ENCODE results near the gene CEP44. TPM values are rescaled to one million over a fixed set of nuclear protein-coding genes. Genes with fewer than 3 reads are reported as not detected.
"Not testable (repeated sequence)": the region's sequence is repeated elsewhere in the genome, so short reads cannot be mapped to it uniquely, and the experiment has no call there.

Gene CEP44
- total and polyA plus RNA-seq, 5 donors = 8.2 to 20.0 (median 19.3) TPM

DNA sequence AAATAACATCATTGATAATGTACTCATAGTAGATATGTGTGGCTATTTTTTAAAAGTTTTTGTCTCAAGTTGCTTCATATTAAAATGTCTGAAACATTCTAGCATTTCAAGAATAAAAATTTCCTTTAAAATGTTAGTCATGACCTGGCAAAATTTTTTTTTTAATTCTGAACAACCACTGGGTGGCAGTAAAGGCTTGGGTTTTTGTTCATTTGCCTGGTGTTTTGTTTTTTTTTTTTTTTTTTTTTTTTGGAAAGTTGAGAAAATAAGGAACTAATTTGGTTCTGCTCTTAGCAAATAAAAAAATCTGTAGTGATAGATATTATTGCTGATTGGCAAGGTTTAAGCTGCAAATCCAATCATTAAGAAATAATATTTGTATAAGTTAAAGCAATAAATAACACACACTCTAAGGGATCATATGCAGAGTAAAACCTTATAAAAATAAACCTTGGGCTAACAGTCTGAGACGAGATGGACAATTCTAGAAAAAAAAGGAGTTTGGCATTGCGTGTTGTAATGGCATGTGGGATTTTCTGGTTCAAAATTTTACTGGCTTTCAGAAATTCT lies 81.4 kb downstream of the CEP44 start:
- WGBS = 15% methylated on average over 2 of the region's 2 CpGs
- intact Hi-C loops (cut with DNase I) = loop anchor here in 2 of 4 donors (5.0 kb wide), 1 partner anchor 267 kb away; no protein-coding TSS in a partner anchor
- no peak for DNase-seq

DNA sequence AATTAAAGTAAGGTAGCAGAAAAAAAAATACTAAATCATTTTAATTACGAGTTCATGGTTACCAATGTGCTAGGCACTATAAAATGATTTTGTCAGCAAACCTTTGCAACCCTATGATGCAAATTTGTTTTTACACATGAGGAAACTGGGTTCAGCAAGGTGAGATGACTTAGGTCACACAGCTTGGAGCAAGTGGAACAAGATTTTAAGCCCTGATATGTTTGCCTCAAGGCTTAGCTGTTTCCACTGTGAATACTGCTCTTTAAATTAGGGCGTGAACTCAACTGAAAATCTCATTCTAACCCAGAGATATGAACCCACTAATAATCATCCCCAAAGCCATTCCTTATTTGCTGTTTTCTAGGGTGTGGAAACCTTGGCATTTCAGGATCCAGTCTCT lies 86.3 kb downstream of the CEP44 start:
- Histone ChIP-seq H3K9me3 (ENCODE audit: control insufficient read depth, low read length) (no peaks in the 10 kb centered on the region), H3K4me3 (ENCODE audit: low read length) (no peak overlapping the region), H3K27me3 (ENCODE audit: control insufficient read depth, insufficient read depth) (no peaks in the 10 kb centered on the region), H3K27ac (ENCODE audit: low read length) (no peak overlapping the region), H3K4me1 (ENCODE audit: control insufficient read depth, insufficient read depth, low read length) (no peaks in the 10 kb centered on the region)
- DNase-seq (no peak), ATAC-seq (no peak)
- WGBS = 85% methylated on average over 2 of the region's 2 CpGs
- intact Hi-C loops (cut with DNase I) = loop anchor here in 3 of 4 donors (5.0 kb wide), 2 partner anchors 262 to 267 kb away; no protein-coding TSS in a partner anchor

More for the DNA sequence above, 81.4 kb downstream of the CEP44 start:
- Histone ChIP-seq H3K4me1 (ENCODE audit: control insufficient read depth, insufficient read depth, low read length) (no peaks in the 10 kb centered on the region), H3K27me3 (ENCODE audit: control insufficient read depth, insufficient read depth) (no peaks in the 10 kb centered on the region), H3K4me3 (ENCODE audit: low read length) (no peak overlapping the region), H3K27ac (ENCODE audit: low read length) (no peak overlapping the region), H3K9me3 (ENCODE audit: control insufficient read depth, low read length) (no peaks in the 10 kb centered on the region)
- ATAC-seq = no peak

DNA sequence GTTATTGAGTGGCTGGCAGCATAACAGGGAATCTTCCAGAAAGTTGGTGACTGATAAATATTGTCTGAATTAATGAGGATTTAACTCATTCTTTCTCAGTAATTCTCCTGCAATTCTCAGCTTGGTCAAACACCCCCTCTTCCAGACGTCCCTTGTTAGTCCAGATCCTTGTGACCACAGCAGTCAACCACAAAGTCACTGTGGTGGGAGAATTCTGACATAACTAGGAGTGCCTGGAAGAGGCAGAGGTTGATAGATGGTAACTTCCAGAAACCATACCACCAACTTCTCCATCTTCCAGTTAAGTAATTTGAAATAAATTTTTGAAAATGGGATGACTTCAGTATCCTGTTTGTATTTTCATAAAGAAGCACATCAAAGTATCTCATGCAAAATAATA lies 90.1 kb downstream of the CEP44 start:
- 63% methylated on average over 1 of the region's 1 CpG for WGBS
- no peak overlapping the region for H3K27ac ChIP-seq (ENCODE audit: low read length)
- H3K4me1 ChIP-seq (ENCODE audit: control insufficient read depth, insufficient read depth, low read length) = no peaks in the 10 kb centered on the region
- no peak overlapping the region for H3K4me3 ChIP-seq (ENCODE audit: low read length)
- no peaks in the 10 kb centered on the region for H3K27me3 ChIP-seq (ENCODE audit: control insufficient read depth, insufficient read depth)
- DNase-seq = no peak
- intact Hi-C loops (cut with DNase I) = loop anchor here in 1 of 4 donors (5.0 kb wide), 1 partner anchor 263 kb away; no protein-coding TSS in a partner anchor
- ATAC-seq = no peak
- H3K9me3 ChIP-seq (ENCODE audit: control insufficient read depth, low read length) = no peaks in the 10 kb centered on the region

DNA sequence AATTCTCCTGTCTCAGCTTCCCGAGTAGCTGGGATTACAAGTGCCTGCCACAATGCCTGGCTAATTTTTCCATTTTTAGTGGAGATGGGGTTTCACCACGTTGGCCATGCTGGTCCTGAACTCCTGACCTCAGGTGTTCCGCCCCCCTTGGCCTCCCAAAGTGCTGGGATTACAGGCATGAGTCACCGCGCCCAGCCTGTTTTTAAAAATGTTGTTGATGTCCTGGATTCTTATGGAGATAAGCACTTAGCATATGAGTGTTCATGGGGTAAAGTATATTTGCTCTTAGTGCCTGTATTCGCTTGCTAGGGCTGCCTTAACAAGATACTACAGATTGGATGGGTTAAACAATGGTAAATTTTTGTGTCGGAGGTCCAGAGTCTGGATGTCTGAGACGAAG lies 91.7 kb downstream of the CEP44 start:
- ATAC-seq = no peak
- intact Hi-C loops (cut with DNase I) = no loop called here
- no peak for DNase-seq
- Histone ChIP-seq H3K9me3 (ENCODE audit: control insufficient read depth, low read length) (no peaks in the 10 kb centered on the region), H3K27ac (ENCODE audit: low read length) (no peak overlapping the region), H3K27me3 (ENCODE audit: control insufficient read depth, insufficient read depth) (no peaks in the 10 kb centered on the region), H3K4me3 (ENCODE audit: low read length) (no peak overlapping the region), H3K4me1 (ENCODE audit: control insufficient read depth, insufficient read depth, low read length) (no peaks in the 10 kb centered on the region)
- WGBS = 85% methylated on average over 8 of the region's 8 CpGs

DNA sequence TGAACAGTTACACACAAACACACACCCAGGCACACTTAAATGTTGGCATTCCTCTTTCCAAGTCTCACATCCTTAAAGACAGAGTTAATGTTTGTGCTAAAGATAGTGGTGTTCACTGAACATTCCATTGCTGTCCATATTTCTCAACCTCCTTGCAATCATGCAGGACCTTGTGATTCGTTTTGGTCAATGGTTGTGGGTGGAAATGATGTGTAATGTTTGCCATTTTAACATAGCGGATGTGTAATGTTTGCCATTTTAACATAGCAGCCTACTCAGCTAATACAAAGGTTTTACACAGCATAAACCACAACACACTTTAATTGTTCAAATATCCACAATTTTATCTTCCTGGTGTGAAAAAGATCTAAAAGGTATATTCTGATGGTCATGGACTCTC lies 93.9 kb downstream of the CEP44 start:
- ATAC-seq (no peak), DNase-seq (no peak)
- intact Hi-C loops (cut with DNase I) = no loop called here
- no peak overlapping the region for H3K4me3 ChIP-seq (ENCODE audit: low read length)
- H3K27me3 ChIP-seq (ENCODE audit: control insufficient read depth, insufficient read depth) = no peaks in the 10 kb centered on the region
- no peaks in the 10 kb centered on the region for H3K9me3 ChIP-seq (ENCODE audit: control insufficient read depth, low read length)
- WGBS = 69% methylated on average over 2 of the region's 2 CpGs
- no peak overlapping the region for H3K27ac ChIP-seq (ENCODE audit: low read length)
- H3K4me1 ChIP-seq (ENCODE audit: control insufficient read depth, insufficient read depth, low read length) = no peaks in the 10 kb centered on the region

DNA sequence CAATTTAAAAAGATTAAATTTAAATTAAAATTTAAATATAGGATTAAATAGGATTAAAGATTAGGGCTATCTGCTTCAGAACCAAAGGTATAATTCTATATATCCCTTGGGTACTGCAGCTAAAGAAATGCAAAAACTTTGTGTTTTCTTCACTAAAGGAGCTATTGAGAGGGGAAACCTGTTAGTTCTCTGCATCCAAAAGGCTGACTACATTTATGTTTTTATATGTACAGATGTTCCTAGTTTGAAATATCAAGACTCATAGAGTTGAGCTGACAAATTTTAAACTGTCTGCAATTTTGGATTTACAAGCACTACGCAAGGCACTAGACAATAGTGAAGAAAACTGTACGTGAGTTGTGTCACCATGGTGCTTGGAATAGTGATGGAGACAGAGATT lies 95.2 kb downstream of the CEP44 start:
- ATAC-seq (no peak), DNase-seq (no peak)
- Histone ChIP-seq H3K27ac (ENCODE audit: low read length) (no peak overlapping the region), H3K4me1 (ENCODE audit: control insufficient read depth, insufficient read depth, low read length) (no peaks in the 10 kb centered on the region), H3K9me3 (ENCODE audit: control insufficient read depth, low read length) (no peaks in the 10 kb centered on the region), H3K4me3 (ENCODE audit: low read length) (no peak overlapping the region), H3K27me3 (ENCODE audit: control insufficient read depth, insufficient read depth) (no peaks in the 10 kb centered on the region)
- intact Hi-C loops (cut with DNase I) = no loop called here
- 84% methylated on average over 2 of the region's 2 CpGs for WGBS

DNA sequence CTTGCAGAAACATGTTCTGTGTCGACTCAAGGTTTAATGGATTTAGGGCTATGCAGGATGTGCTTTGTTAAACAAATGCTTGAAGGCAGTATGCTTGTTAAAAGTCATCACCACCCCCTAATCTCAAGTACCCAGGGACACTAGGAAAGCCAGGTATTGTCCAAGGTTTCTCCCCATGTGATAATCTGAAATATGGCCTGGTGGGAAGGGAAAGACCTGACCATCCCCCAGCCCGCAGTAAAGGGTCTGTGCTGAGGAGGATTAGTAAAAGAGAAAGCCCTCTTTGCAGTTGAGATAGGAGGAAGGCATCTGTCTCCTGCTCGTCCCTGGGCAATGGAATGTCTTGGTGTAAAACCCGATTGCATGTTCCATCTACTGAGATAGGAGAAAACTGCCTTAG lies 96.5 kb downstream of the CEP44 start:
- H3K4me1 ChIP-seq (ENCODE audit: control insufficient read depth, insufficient read depth, low read length); intact Hi-C loops (cut with DNase I); H3K4me3 ChIP-seq (ENCODE audit: low read length); H3K9me3 ChIP-seq (ENCODE audit: control insufficient read depth, low read length); H3K27me3 ChIP-seq (ENCODE audit: control insufficient read depth, insufficient read depth); ATAC-seq; H3K27ac ChIP-seq (ENCODE audit: low read length); DNase-seq: not testable (repeated sequence)
- 57% methylated on average over 4 of the region's 4 CpGs for WGBS

DNA sequence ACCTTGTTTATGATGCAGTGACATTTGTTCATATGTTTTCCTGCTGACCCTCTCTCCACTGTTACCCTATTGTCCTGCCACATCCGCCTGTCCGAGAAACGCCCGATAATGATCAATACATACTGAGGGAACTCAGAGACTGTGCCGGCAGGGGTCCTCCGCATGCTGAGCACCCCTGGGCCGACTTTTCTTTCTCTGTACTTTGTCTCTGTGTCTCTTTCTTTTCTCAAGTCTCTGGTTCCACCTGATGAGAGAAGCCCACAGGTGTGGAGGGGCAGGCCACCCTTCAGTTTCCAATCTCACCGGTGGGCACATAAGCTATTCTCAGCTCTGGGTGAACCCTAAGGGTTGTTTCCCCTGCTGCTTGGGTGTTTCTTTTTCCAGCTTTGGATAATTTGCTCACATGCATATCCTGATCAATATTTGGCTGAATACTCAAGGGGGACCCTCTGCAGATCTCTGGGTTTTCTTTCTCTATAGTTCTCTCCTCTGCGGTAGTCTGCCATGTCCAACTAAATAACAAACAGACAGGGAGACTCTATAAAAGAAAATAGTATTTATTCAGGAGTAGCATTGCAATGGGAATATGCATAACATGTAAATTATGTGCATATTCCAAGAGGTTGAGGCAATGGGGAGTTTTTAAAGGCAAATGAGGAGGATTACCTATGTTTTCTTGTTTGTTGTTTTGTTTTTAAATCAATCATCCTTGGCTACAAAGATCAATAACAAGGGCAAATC lies 97.2 kb downstream of the CEP44 start:
- H3K4me1 ChIP-seq (ENCODE audit: control insufficient read depth, insufficient read depth, low read length) = no peaks in the 10 kb centered on the region
- ATAC-seq (no peak), DNase-seq (no peak)
- H3K27me3 ChIP-seq (ENCODE audit: control insufficient read depth, insufficient read depth) = no peaks in the 10 kb centered on the region
- no peaks in the 10 kb centered on the region for H3K9me3 ChIP-seq (ENCODE audit: control insufficient read depth, low read length)
- H3K27ac ChIP-seq (ENCODE audit: low read length) = no peak overlapping the region
- intact Hi-C loops (cut with DNase I) = no loop called here
- WGBS = 70% methylated on average over 9 of the region's 9 CpGs
- no peak overlapping the region for H3K4me3 ChIP-seq (ENCODE audit: low read length)

DNA sequence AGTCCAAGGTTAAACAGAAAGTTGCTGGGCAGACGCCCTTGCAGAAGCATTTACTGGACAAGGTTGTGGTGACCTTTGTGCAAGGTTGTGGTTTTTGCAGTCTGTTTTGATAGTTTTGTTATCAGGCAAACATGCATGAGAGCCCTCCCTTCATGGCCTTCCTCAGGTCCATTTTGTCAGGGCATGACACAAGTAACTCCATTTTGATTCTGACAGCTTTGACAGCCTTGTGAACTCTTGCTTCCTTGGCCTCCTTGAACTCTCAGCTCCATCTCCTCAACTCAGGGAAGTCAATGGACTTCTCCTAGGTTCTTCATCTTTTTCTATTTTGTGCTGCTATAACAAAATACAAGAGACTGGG lies 97.7 kb downstream of the CEP44 start:
- Histone ChIP-seq H3K27me3 (ENCODE audit: control insufficient read depth, insufficient read depth) (no peaks in the 10 kb centered on the region), H3K27ac (ENCODE audit: low read length) (no peak overlapping the region), H3K4me3 (ENCODE audit: low read length) (no peak overlapping the region), H3K9me3 (ENCODE audit: control insufficient read depth, low read length) (no peaks in the 10 kb centered on the region), H3K4me1 (ENCODE audit: control insufficient read depth, insufficient read depth, low read length) (no peaks in the 10 kb centered on the region)
- intact Hi-C loops (cut with DNase I) = no loop called here
- ATAC-seq (no peak), DNase-seq (no peak)
- WGBS = 77% methylated on average over 1 of the region's 1 CpG

Data from right cardiac atrium (tissue), 5 donors.